ENCODE data around the gene STAG1.
"Not testable (repeated sequence)": the region's sequence is repeated elsewhere in the genome, so short reads cannot be mapped to it uniquely, and the experiment has no call there.

Gene STAG1

GRCh38 chr3:136752172-136752421 is at the start of gene STAG1:
Gene STAG1, minus strand, starts transcription at chr3:136752378. Its CDS starts 121,480 bp downstream, at chr3:136630898.
- DNase-seq (ENCODE audit: low read depth), result no peak

GRCh38 chr3:136801146-136801545 is 49.0 kb upstream of the STAG1 start:
- DNase-seq (ENCODE audit: low read depth), result not testable (repeated sequence)

GRCh38 chr3:136792556-136793330 is 40.6 kb upstream of the STAG1 start:
- no peak for DNase-seq (ENCODE audit: low read depth)

GRCh38 chr3:136790786-136791185 is 38.6 kb upstream of the STAG1 start:
- DNase-seq (ENCODE audit: low read depth), result no peak

- no peak for DNase-seq (ENCODE audit: low read depth)
Observed at GRCh38 chr3:136789976-136790375, 37.8 kb upstream of the STAG1 start.

- DNase-seq (ENCODE audit: low read depth), result no peak
Observed at GRCh38 chr3:136788154-136788553, 36.0 kb upstream of the STAG1 start.

GRCh38 chr3:136787349-136787748 is 35.2 kb upstream of the STAG1 start:
- DNase-seq (ENCODE audit: low read depth), result no peak

GRCh38 chr3:136783708-136784191 is 31.6 kb upstream of the STAG1 start:
- DNase-seq (ENCODE audit: low read depth), result no peak

GRCh38 chr3:136780741-136781140 is 28.6 kb upstream of the STAG1 start:
- no peak for DNase-seq (ENCODE audit: low read depth)

- no peak for DNase-seq (ENCODE audit: low read depth)
Observed at GRCh38 chr3:136778865-136779264, 26.7 kb upstream of the STAG1 start.

- no peak for DNase-seq (ENCODE audit: low read depth)
Observed at GRCh38 chr3:136772709-136773108, 20.5 kb upstream of the STAG1 start.

GRCh38 chr3:136758160-136759102 is 6.3 kb upstream of the STAG1 start:
- not testable (repeated sequence) for DNase-seq (ENCODE audit: low read depth)

- DNase-seq (ENCODE audit: low read depth), result no peak
Observed at GRCh38 chr3:136755192-136755591, 3.0 kb upstream of the STAG1 start.

GRCh38 chr3:136753326-136753939 is 1.3 kb upstream of the STAG1 start:
- DNase-seq (ENCODE audit: low read depth), result no peak

- peak; percentile 99 for DNase-seq (ENCODE audit: low read depth)
Observed at GRCh38 chr3:136752422-136753325, 496 bp upstream of the STAG1 start.

- peak; percentile 41 for DNase-seq (ENCODE audit: low read depth)
Observed at GRCh38 chr3:136751316-136752171, 634 bp downstream of the STAG1 start.

GRCh38 chr3:136750897-136751315 is 1.3 kb downstream of the STAG1 start:
- no peak for DNase-seq (ENCODE audit: low read depth)

- no peak for DNase-seq (ENCODE audit: low read depth)
Observed at GRCh38 chr3:136750209-136750896, 1.8 kb downstream of the STAG1 start.

- not testable (repeated sequence) for DNase-seq (ENCODE audit: low read depth)
Observed at GRCh38 chr3:136749602-136750001, 2.6 kb downstream of the STAG1 start.

- no peak for DNase-seq (ENCODE audit: low read depth)
Observed at GRCh38 chr3:136749091-136749490, 3.1 kb downstream of the STAG1 start.
